Measurements from ENCODE around the gene WDR54.
"Not testable (repeated sequence)": the region's sequence is repeated elsewhere in the genome, so short reads cannot be mapped to it uniquely, and the experiment has no call there.

WDR54 gene

GRCh38 chr2:74447230-74447999 lies 25.9 kb downstream of the WDR54 start:
- FAIRE-seq = no peak
- no peak for DNase-seq (ENCODE audit: insufficient read length)
- TF ChIP-seq TAF1 (IDR thresholded peaks at IDR 0.05; ENCODE audit: borderline replicate concordance, low read depth, low read length) (no peak), POLR2AphosphoS5 (IDR thresholded peaks at IDR 0.05; ENCODE audit: low read depth, low read length) (no peak), POLR2A (IDR thresholded peaks at IDR 0.05; ENCODE audit: low read depth, low read length) (no peak)

- TF ChIP-seq TAF1 (IDR thresholded peaks at IDR 0.05; ENCODE audit: borderline replicate concordance, low read depth, low read length) (no peak), POLR2AphosphoS5 (IDR thresholded peaks at IDR 0.05; ENCODE audit: low read depth, low read length) (no peak), POLR2A (IDR thresholded peaks at IDR 0.05; ENCODE audit: low read depth, low read length) (no peak)
- DNase-seq (ENCODE audit: insufficient read length) = no peak
- FAIRE-seq = no peak
Measured at GRCh38 chr2:74448771-74449170, 27.2 kb downstream of the WDR54 start.

GRCh38 chr2:74450570-74451190 lies 29.1 kb downstream of the WDR54 start:
- no peak for FAIRE-seq
- no peak for TF ChIP-seq POLR2AphosphoS5 (IDR thresholded peaks at IDR 0.05; ENCODE audit: low read depth, low read length)
- TF ChIP-seq TAF1 (IDR thresholded peaks at IDR 0.05; ENCODE audit: borderline replicate concordance, low read depth, low read length) = no peak
- no peak for TF ChIP-seq POLR2A (IDR thresholded peaks at IDR 0.05; ENCODE audit: low read depth, low read length)
- no peak for DNase-seq (ENCODE audit: insufficient read length)

- TF ChIP-seq TAF1 (IDR thresholded peaks at IDR 0.05; ENCODE audit: borderline replicate concordance, low read depth, low read length) (0 out of 2 replicates have a peak, but pooled peaks have one; percentile 9), POLR2AphosphoS5 (IDR thresholded peaks at IDR 0.05; ENCODE audit: low read depth, low read length) (peak; percentile 42; the same call in 1 of the 2 replicates), POLR2A (IDR thresholded peaks at IDR 0.05; ENCODE audit: low read depth, low read length) (0 out of 2 replicates have a peak, but pooled peaks have one; percentile 35)
- DNase-seq (ENCODE audit: insufficient read length) (peak; percentile 63), FAIRE-seq (peak; percentile 99)
Measured at GRCh38 chr2:74454654-74455511, 33.4 kb downstream of the WDR54 start, which contains the start of gene INO80B. Gene INO80B, plus strand, starts transcription at chr2:74455087. Its CDS starts 30 bp downstream, at chr2:74455117.

GRCh38 chr2:74457129-74457548 lies 35.6 kb downstream of the WDR54 start:
- TF ChIP-seq POLR2A (IDR thresholded peaks at IDR 0.05; ENCODE audit: low read depth, low read length) (no peak; the same call in 1 of the 2 replicates), POLR2AphosphoS5 (IDR thresholded peaks at IDR 0.05; ENCODE audit: low read depth, low read length) (no peak; the same call in 1 of the 2 replicates), TAF1 (IDR thresholded peaks at IDR 0.05; ENCODE audit: borderline replicate concordance, low read depth, low read length) (no peak)
- FAIRE-seq (no peak), DNase-seq (ENCODE audit: insufficient read length) (no peak)

- DNase-seq (ENCODE audit: insufficient read length) (peak; percentile 55), FAIRE-seq (peak; percentile 89)
- peak; percentile 75 for TF ChIP-seq POLR2A (IDR thresholded peaks at IDR 0.05; ENCODE audit: low read depth, low read length)
- TF ChIP-seq TAF1 (IDR thresholded peaks at IDR 0.05; ENCODE audit: borderline replicate concordance, low read depth, low read length) = no peak
- no peak; the same call in 1 of the 2 replicates for TF ChIP-seq POLR2AphosphoS5 (IDR thresholded peaks at IDR 0.05; ENCODE audit: low read depth, low read length)
Measured at GRCh38 chr2:74457549-74458131, 36.1 kb downstream of the WDR54 start.

- peak; percentile 88 for DNase-seq (ENCODE audit: insufficient read length)
- TF ChIP-seq TAF1 (IDR thresholded peaks at IDR 0.05; ENCODE audit: borderline replicate concordance, low read depth, low read length) (0 out of 2 replicates have a peak, but pooled peaks have one; percentile 47), POLR2AphosphoS5 (IDR thresholded peaks at IDR 0.05; ENCODE audit: low read depth, low read length) (0 out of 2 replicates have a peak, but pooled peaks have one; percentile 33), POLR2A (IDR thresholded peaks at IDR 0.05; ENCODE audit: low read depth, low read length) (peak; percentile 49; the same call in 1 of the 2 replicates)
- FAIRE-seq = peak; percentile 97
Measured at GRCh38 chr2:74458132-74458937, 36.8 kb downstream of the WDR54 start, which contains the start of gene WBP1. Gene WBP1, plus strand, starts transcription at chr2:74458438. Its CDS starts 165 bp downstream, at chr2:74458603.

GRCh38 chr2:74458938-74459363 lies 37.4 kb downstream of the WDR54 start:
- no peak for TF ChIP-seq TAF1 (IDR thresholded peaks at IDR 0.05; ENCODE audit: borderline replicate concordance, low read depth, low read length)
- TF ChIP-seq POLR2A (IDR thresholded peaks at IDR 0.05; ENCODE audit: low read depth, low read length) = no peak
- no peak for TF ChIP-seq POLR2AphosphoS5 (IDR thresholded peaks at IDR 0.05; ENCODE audit: low read depth, low read length)
- no peak for FAIRE-seq

GRCh38 chr2:74459503-74460118 lies 38.1 kb downstream of the WDR54 start:
- DNase-seq (ENCODE audit: insufficient read length); FAIRE-seq: not testable (repeated sequence)

More at GRCh38 chr2:74458938-74459363, 37.4 kb downstream of the WDR54 start:
- DNase-seq (ENCODE audit: insufficient read length) = no peak

GRCh38 chr2:74460187-74460586 lies 38.7 kb downstream of the WDR54 start:
- not testable (repeated sequence) for DNase-seq (ENCODE audit: insufficient read length); FAIRE-seq
